PC-9 (cell line): Measurements from ENCODE around the gene ZRANB1.

Experiments
- EZH2 ChIP-seq: fragments of 200-600 bp; sonication (generic); IDR thresholded peaks from 2 replicates; pipeline ENCODE4 v1.8.0; 2017; ENCODE audit warnings: antibody characterized with exemption, low read depth
- TF ChIP-seq, protein P1 (sequence below): fragments of 200-600 bp; sonication (generic); conservative IDR thresholded peaks from 2 replicates; pipeline ENCODE4 v1.6.1; 2017; ENCODE audit warnings: mixed run types, antibody characterized with exemption, mild to moderate bottlenecking, moderate library complexity

- TF ChIP-seq, protein P1, sequence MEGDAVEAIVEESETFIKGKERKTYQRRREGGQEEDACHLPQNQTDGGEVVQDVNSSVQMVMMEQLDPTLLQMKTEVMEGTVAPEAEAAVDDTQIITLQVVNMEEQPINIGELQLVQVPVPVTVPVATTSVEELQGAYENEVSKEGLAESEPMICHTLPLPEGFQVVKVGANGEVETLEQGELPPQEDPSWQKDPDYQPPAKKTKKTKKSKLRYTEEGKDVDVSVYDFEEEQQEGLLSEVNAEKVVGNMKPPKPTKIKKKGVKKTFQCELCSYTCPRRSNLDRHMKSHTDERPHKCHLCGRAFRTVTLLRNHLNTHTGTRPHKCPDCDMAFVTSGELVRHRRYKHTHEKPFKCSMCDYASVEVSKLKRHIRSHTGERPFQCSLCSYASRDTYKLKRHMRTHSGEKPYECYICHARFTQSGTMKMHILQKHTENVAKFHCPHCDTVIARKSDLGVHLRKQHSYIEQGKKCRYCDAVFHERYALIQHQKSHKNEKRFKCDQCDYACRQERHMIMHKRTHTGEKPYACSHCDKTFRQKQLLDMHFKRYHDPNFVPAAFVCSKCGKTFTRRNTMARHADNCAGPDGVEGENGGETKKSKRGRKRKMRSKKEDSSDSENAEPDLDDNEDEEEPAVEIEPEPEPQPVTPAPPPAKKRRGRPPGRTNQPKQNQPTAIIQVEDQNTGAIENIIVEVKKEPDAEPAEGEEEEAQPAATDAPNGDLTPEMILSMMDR = no peak
- no peak for TF ChIP-seq EZH2
Observed at GRCh38 chr10:124909563-124909962, 32.4 kb upstream of the ZRANB1 start.
